Measurements from ENCODE around the gene KIF12.
"Not testable (repeated sequence)": the region's sequence is repeated elsewhere in the genome, so short reads cannot be mapped to it uniquely, and the experiment has no call there.

Gene KIF12

GRCh38 chr9:114060070-114060469 lies 39.0 kb downstream of the KIF12 start:
- DNase-seq, result no peak

- DNase-seq, result no peak
These were observed 39.9 kb downstream of the KIF12 start for GRCh38 chr9:114059047-114059803.

GRCh38 chr9:114058688-114059046 lies 40.4 kb downstream of the KIF12 start:
- DNase-seq, result no peak

- no peak for DNase-seq
These were observed 41.8 kb downstream of the KIF12 start for GRCh38 chr9:114057161-114057885.

GRCh38 chr9:114056527-114056926 lies 42.6 kb downstream of the KIF12 start:
- DNase-seq, result no peak

- DNase-seq, result no peak
These were observed 43.2 kb downstream of the KIF12 start for GRCh38 chr9:114055894-114056293.

- no peak for DNase-seq
These were observed 44.0 kb downstream of the KIF12 start for GRCh38 chr9:114055061-114055460.

GRCh38 chr9:114054191-114054690 lies 44.9 kb downstream of the KIF12 start:
- no peak for DNase-seq

GRCh38 chr9:114053246-114054005 lies 45.7 kb downstream of the KIF12 start:
- DNase-seq, result no peak

- DNase-seq, result no peak
These were observed 47.4 kb downstream of the KIF12 start for GRCh38 chr9:114051706-114052105.

- DNase-seq, result no peak
These were observed 47.8 kb downstream of the KIF12 start for GRCh38 chr9:114051281-114051680.

GRCh38 chr9:114050646-114051045 lies 48.4 kb downstream of the KIF12 start:
- DNase-seq, result no peak

- no peak for DNase-seq
These were observed 48.9 kb downstream of the KIF12 start for GRCh38 chr9:114050226-114050568.

- DNase-seq, result no peak
These were observed 49.5 kb downstream of the KIF12 start for GRCh38 chr9:114049441-114050225.

- DNase-seq, result no peak
These were observed 50.3 kb downstream of the KIF12 start for GRCh38 chr9:114048533-114049415.

- no peak for DNase-seq
These were observed 51.4 kb downstream of the KIF12 start for GRCh38 chr9:114047717-114048116.

GRCh38 chr9:114046875-114047274 lies 52.2 kb downstream of the KIF12 start:
- DNase-seq, result no peak

- no peak for DNase-seq
These were observed 52.8 kb downstream of the KIF12 start for GRCh38 chr9:114046237-114046755.

GRCh38 chr9:114043660-114044059 lies 55.4 kb downstream of the KIF12 start:
- not testable (repeated sequence) for DNase-seq
